GM19043 (cell line): ENCODE results near the gene DESI1.
A peak's percentile ranks its signal among the peaks of the same experiment; 100 is the strongest.
"Not testable (repeated sequence)": the region's sequence is repeated elsewhere in the genome, so short reads cannot be mapped to it uniquely, and the experiment has no call there.

ENCODE experiments used
- ATAC-seq: cut with Tn5 transposase; IDR thresholded peaks from one replicate; pipeline ENCODE4 v1.9.1; 2021; ENCODE audit warnings: low read depth; ENCODE audit not compliant: unreplicated experiment

DESI1 gene

DNA sequence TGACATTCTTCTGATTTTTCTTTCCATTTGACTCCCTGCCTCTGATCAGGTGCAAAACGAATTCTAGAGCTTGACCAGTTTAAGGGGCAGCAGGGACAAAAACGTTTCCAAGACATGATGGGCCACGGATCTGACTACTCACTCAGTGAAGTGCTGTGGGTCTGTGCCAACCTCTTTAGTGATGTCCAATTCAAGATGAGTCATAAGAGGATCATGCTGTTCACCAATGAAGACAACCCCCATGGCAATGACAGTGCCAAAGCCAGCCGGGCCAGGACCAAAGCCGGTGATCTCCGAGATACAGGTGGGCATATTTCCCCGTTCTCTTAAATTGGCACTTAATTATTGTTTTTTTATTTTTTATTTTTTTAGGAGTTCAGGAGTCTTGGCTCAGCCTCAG is 15.6 kb upstream of the DESI1 start:
- ATAC-seq = no peak

DNA sequence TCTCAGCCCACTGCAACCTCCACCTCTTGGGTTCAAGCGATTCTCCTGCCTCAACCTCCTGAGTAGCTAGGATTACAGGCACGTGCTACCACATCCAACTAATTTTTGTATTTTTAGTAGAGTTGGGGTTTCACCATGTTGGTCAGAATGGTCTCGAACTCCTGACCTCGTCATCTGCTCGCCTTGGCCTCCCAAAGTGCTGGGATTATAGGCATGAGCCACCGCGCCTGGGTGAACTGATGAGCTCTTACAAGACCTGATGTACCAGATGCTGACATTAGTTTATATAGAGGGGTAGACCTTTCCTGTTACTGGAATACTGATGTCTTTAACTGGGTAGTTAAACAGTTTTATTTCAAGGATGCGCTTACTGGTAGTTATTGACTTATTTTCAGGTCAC is 13.8 kb upstream of the DESI1 start:
- not testable (repeated sequence) for ATAC-seq

DNA sequence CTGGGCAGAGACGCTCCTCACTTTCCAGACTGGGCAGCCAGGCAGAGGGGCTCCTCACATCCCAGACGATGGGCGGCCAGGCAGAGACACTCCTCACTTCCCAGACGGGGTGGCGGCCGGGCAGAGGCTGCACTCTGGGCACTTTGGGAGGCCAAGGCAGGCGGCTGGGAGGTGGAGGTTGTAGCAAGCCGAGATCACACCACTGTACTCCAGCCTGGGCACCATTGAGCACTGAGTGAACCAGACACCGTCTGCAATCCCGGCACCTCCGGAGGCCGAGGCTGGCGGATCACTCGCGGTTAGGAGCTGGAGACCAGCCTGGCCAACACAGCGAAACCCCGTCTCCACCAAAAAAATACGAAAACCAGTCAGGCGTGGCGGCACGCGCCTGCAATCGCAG is 10.8 kb upstream of the DESI1 start:
- ATAC-seq = not testable (repeated sequence)

DNA sequence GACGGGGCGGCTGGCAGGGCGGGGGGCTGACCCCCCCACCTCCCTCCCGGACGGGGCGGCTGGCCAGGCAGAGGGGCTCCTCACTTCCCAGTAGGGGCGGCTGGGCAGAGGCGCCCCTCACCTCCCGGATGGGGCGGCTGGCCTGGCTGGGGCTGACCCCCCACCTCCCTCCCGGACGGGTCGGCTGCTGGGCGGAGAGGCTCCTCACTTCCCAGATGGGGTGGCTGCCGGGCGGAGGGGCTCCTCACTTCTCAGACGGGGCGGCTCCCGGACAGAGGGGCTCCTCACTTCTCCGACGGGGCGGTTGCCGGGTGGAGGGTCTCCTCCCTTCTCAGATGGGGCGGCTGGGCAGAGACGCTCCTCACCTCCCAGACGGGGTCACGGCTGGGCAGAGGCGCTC is 10.3 kb upstream of the DESI1 start:
- not testable (repeated sequence) for ATAC-seq

DNA sequence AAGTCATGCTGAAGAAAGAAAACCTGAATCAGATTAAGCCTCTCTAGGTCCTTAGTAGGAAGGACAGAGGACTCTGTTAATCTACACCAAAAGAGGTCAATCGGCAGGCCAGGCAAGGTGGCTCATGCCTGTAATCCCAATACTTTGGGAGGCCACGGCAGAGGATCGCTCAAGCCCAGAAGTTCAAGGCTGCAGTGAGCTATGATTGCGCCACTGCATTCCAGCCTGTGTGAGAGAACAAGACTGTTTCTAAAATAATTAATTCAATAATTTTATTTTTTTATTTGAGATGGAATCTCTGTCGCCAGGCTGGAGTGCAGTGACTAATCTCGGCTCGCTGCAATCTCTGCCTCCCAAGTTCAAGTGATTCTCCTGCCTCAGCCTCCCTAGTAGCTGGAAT is 4.7 kb upstream of the DESI1 start:
- ATAC-seq = no peak

DNA sequence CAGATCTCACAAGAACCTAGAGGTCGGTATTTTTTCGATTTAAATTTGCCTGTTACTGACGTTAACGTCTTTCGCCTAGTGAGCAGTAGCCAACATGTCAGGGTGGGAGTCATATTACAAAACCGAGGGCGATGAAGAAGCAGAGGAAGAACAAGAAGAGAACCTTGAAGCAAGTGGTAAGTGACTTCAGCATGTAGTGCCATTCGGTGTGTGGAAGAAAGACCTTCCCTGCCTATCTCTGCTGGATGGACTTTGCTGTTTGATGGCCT is 1.0 kb upstream of the DESI1 start:
- ATAC-seq = no peak

DNA sequence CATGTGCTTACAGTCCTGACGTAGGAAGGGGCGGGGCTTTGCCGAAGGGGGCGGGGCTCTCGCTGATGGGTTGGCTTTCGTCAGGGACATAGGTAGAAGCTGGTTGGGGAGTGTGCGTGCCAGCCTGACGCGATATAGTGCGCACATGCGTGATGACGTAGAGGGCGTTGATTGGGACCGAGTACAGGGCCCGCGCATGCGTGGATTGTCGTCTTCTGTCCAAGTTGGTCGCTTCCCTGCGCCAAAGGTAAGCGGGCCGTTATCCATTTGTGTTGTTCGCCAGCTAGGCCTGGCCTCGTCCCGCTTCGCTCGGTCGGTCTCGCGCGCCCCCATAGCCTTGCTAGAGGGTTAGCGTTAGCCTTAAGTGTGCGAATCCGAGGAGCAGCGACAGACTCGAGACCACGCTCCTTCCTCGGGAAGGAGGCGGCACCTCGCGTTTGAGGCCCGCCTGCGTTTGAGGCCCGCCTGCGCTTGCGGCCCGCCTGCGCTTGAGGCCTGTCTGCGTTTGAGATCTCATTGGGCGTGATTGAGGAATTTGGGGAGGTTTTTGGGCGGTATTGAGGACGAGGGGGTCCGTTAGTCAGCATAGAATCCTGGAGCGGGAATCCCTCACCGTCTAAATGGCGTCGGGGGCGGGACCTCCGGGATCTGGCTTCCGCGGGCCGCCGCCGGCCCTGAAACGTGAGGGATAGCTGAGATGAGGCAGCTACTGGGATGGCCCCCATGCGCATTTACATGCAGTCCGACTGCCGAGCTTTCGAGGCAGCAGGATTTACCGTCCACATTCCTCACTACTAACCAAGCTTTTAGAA is 462 bp upstream of the DESI1 start, which contains the start of gene XRCC6:
Gene XRCC6 (plus strand): TSS at position 197 of the 812 bp plus-strand sequence. CDS start 710 bp downstream, outside the sequence.
- peak; percentile 86 for ATAC-seq

DNA sequence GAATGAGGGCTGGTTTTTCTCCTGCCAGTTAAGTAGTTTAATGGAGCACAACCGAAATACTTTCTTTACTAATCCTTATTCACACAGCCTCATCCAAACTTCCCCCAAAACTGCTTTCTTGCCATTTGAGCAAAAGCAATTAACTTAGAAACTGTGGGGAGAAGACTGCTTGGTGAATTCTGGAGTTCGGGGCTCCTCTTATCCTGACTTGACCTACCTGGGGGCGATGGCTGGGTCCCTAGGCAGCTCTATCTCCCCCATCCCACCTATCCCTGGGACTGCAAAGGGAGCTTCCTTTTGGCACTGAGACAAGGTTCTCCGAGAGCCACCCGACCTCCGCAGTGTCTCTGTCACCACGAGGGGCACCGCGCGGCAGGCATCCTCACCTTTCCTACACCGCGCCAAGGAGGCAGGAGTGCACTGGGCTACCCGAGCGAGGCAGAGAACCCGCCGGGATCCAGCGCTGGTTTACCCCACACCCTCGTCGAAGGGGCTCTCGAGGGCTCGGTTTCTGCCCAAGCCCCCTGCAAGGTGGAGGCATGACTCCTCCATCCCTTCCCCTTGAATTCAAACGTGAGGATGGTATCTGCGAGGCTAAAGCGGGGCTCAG is 759 bp downstream of the DESI1 start:
- ATAC-seq = no peak

DNA sequence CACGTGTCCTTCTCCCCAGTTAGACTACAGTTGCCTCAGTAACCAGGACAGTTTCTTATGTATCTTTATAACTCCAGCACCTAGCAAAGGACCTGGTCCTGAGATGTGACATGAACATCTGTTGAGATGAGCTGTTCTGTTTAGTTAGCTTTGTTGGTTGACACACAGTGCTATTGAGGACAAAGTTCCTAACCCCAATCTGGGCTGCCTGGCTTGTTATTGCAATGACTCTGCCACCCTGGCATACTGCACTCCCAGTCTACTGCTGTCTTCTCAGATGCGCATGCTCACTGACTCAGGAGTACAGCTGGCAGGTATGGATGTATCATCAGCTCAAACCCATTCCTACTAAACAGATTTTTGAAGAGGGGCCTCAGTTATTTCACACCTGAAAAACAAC is 7.4 kb downstream of the DESI1 start:
- no peak for ATAC-seq

DNA sequence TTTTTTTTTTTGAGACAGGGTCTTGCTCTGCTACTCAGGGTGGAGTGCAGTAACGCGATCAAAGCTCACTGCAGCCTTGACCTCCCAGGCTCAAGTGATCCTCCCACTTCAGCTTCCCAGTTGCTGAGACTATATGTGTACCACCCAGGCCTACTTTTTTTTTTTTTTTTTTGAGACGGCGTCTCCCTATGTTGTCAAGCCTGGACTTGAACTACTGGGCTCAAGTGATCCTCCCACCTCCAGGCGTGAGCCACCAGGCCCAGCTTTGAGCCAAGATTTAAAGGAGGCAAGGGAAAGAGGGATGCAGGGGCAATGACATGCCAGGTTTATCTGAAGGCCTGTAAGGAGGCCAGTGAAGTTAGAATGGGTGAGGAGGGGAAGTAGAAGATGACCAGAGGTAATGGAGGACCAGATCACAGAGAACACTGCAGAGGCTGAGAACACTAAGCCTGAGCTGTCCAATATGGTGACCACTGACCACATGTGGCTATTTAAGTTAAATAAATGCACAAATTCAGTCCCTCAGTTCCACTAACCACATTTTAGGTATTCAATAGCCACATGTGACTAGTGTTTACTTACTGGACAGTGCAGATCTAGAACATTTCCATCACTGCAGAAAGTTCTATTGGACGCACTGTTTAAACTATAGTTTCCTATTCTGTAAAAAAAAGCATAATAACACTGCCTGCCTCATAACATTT is 8.1 kb downstream of the DESI1 start:
- no peak for ATAC-seq

DNA sequence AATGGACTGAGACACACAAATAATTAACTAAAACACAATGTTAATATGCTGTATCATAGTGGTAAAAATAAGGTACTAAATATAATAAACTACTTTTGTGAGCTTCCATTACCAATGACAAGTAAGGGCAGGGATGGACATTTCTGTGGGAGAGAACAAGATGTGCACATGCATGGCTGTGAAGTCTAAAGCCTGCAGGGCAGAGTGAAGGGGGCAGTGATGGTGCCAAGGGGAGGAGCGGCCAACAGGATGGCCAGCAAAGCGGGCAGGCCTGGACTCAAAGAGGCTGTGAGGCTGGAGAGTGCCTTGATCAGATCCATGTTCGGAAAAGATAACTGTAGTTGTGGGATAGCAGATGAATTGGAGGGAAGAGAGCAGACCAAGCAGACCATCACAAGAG is 12.5 kb downstream of the DESI1 start:
- no peak for ATAC-seq

DNA sequence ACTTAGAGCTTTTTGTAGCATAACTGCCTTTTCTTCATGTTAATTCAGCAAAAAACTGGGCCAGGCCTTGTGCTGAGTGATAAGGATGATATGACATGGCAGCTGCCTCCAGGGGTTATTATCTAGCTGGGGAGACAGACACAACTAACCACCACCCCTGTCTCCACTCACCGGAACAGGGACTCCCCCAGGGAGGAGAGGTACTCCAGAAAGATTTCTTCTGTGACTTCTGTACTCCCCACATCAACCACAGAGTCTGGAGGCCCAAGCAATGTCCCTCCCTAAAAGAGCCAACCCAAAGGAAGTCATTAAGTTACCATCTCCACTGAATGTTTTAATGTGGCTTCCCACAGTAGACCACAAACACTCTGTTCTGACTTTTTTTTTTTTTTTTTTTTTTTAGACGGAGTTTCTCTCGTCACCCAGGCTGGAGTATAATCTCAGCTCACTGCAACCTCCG is 16.9 kb downstream of the DESI1 start:
- ATAC-seq = peak; percentile 81

DNA sequence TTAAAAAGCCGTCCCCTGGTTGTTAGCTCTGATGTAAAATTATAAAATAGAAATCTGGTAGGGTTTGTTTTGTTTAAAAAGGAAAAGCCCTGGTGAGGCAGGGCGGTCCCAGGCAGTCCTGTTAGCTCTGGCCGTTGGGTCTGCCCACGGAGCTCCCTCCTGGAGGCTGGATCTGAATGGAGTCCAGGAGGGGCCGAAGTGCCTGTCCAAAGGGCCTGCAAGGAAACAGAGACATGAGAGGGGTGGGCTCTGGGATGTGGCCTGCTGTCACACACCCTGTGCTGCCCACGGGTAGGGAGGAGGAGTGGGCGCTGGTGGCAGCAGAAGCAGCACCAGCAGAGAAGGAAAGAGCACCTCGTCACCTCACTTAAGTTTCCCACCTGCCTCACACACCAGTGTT is 19.9 kb downstream of the DESI1 start:
- no peak for ATAC-seq

DNA sequence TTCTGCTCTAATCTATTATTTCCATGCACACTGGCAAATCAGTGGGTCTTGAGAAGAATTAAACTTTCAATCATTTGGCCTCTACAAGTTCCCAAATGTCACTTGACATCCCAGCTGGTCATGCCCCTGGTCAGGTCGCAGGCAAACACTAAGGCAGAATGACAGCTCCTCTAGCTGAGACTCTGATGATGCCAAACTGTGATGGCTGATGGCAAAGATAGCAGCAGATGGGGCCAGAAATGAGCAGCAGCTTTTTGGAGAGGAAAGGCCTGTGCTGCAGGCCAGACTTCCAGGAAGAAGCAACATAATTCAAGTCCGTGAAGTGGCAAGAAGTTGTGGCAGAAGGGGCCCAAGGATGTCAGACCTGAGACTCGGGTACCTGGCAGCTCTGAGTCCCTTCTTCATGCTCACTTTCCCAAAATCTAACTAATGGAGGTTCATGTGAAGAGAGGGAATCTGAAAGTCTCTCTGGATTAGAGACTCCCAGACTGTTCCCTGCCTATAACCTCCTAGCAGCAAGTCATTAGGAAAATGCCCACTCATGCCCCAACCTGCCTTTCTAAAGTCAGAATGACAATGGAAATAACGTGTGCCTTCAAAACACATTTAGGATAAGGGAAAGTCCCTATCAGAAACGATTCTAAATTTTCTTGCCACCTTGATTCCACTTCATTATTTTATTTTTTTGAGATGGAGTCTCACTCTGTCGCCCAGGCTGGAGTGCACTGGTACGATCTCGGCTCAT is 21.8 kb downstream of the DESI1 start:
- no peak for ATAC-seq

DNA sequence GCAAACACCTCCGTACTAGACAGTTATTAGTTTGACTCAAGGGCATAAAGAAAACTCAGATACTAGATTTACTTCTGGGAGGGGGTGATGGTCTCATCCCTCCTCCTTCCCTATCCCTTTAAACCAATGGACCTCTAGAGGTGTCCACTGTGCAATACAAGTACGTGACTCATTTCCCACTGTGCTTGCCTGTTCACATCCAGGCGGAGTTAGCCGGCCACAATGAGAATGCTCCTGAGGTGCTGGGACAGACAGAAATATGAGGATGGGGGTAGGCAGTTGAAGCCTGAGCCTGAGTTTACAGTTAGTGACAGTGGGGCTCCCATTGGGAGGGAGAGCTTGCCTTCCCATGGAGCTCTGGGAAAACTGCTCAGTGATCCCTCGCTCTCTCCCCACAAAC is 22.8 kb downstream of the DESI1 start:
- no peak for ATAC-seq

DNA sequence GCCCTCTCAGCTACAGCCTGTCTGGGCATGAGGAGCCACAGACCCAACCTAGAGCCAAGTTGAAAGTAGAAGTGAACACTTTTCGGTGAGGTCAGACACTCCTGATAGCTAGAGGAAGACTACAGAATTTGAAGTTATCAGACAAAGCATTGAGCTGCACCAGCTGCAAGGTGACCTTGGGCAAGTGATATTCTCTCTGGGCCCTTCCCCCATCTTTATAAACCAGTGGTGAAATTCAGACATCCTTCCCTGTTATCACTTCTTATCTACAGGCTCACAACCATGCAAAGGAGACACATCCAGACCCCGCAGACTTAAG is 23.2 kb downstream of the DESI1 start:
- no peak for ATAC-seq

DNA sequence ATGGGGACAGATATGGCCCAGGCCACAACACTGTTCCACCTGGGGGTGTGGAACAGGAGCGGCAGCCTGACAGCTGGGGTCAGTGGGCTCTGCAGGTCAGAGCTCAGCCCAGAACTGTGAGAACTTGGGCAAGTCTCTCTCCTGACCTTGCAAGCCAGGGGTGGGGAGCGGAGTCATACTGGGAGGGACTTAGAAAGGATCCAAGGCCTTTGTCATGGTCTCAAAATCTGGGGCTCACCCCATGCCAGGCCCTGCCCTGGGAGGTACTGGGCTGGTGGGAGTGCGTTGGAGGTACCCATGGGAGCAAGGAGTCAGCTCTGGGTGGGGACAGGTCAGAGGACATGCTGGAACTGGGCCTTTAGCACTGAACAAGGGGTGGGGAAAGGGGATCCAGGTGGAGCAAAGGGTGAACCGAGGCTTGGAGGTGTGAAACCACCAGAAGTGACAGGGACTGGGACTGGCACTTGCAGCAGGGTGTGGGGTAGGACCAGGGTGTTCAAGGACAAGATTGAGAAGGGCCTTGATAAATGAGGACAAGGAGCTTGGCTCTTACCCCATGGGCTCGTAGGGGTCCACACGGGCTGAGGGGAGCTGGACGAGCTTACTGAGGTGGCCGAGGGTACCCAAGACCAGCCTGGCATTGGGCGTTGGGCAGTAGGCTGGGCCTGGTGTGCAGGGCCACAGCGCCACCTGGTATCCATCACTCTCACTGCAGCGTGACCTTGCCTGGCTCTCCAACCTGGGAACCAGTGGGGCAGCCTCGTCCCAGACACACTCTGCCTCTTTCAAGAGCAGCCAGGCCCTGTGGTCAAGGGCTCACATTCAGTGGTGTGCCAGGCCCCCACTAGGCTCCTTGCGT is 23.8 kb downstream of the DESI1 start:
- no peak for ATAC-seq

DNA sequence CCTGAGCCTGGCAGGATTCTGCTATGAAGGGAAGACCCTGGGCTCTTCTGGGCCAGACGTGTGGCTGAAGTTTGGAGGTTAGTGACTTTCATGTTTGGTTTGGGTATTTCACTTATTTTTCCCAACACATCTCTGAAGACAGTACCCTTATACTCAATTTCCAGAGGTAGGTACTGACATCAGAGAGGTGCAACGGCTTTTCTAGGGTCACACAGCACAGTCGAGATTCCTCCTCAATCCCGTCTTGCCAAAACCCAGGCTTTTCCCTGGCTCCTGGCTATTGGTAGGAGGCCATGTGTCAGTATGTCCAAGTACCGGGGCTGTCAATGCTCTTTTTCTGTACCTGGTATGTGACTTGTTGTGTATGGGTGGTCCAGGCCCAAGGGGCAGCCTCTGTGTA is 25.1 kb downstream of the DESI1 start:
- no peak for ATAC-seq

DNA sequence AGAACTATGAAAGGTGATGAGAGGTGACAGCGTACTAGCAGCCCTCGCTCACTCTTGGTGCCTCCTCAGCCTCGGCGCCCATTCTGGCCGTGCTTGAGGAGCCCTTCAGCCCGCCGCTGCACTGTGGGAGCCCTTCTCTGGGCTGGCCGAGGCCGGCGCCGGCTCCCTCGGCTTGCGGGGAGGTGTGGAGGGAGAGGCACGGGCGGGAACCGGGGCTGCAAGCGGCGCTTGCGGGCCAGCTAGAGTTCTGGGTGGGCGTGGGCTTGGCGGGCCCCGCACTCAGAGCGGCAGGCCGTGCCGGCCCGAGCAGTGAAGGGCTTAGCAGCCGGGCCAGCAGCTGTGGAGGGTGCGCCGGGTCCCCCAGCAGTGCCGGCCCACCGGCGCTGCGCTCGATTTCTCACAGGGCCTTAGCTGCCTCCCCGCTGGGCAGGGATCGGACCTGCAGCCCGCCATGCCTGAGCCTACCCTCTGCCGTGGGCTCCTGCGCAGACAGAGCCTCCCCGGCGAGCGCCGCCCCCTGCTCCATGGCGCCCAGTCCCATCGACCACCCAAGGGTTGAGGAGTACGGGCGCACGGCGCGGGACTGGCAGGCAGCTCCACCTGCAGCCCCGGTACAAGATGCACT is 27.4 kb downstream of the DESI1 start:
- ATAC-seq = not testable (repeated sequence)
